OCI-LY7 (cell line): ENCODE data around the gene ARG2.

Experiments used
- EZH2phosphoT487 ChIP-seq: fragments of 200-600 bp; sonication (generic); IDR thresholded peaks from 2 replicates; pipeline ENCODE4 v1.6.1; 2018; ENCODE audit warnings: low read depth, borderline replicate concordance, mild to moderate bottlenecking, mixed run types, antibody characterized with exemption, low read length, moderate library complexity, mixed read lengths
- TF ChIP-seq, protein P1 (sequence below): fragments of 200-600 bp; sonication (generic); conservative IDR thresholded peaks from 2 replicates; pipeline ENCODE4 v1.5.1; 2014; ENCODE audit warnings: mild to moderate bottlenecking, antibody characterized with exemption, low read length, moderate library complexity, mixed read lengths

DNA sequence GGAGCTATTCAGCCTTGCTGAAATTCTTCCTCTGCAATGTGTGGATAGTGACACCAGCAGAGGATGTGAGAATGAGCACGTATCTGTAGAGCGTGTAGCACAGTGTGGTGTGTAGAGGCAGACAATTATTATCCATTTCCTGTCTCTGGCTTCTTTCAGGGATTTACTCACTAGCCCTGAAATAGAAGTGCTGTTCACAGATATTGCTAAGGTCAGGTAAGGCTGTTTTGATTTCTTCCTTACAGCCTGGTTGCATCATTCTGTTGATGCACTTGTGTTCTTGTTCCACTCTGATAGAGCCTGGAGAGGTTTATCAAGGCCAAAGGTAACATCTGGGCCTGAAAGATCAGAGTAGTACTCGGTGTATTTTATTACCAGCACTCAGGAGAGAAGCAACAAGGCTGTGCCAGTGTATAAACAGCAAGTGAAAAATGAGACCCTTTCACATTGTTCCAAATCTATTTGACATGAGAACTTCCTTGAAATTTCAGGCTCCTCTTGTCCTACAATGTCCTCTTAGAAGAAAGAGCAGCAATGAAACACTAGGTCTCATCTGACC, 16.7 kb downstream of the ARG2 start:
- TF ChIP-seq, protein P1, sequence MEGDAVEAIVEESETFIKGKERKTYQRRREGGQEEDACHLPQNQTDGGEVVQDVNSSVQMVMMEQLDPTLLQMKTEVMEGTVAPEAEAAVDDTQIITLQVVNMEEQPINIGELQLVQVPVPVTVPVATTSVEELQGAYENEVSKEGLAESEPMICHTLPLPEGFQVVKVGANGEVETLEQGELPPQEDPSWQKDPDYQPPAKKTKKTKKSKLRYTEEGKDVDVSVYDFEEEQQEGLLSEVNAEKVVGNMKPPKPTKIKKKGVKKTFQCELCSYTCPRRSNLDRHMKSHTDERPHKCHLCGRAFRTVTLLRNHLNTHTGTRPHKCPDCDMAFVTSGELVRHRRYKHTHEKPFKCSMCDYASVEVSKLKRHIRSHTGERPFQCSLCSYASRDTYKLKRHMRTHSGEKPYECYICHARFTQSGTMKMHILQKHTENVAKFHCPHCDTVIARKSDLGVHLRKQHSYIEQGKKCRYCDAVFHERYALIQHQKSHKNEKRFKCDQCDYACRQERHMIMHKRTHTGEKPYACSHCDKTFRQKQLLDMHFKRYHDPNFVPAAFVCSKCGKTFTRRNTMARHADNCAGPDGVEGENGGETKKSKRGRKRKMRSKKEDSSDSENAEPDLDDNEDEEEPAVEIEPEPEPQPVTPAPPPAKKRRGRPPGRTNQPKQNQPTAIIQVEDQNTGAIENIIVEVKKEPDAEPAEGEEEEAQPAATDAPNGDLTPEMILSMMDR: no peak
- no peak for TF ChIP-seq EZH2phosphoT487
